ENCODE measurements around the gene FBXO38.

DNA sequence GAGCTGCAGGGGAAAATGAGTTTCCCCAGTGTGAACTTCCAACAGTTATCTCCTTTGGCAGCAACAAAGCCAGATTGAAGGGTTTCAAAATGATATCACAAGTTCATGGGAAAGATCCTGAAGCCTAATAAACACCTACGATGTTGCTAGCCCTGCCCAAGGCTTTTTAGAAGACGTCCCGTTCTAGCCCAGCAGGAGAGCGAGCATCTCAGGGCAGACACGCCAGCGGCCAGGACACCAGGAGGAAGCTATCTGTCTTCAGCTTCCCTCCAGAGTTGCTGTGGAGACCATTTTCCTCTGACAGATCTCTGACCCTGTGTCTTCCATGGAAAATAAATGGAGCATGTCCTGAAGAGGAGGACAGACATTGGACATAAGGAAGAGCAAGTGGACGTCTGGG is 98.4 kb downstream of the FBXO38 start:
- TF ChIP-seq, protein P1, sequence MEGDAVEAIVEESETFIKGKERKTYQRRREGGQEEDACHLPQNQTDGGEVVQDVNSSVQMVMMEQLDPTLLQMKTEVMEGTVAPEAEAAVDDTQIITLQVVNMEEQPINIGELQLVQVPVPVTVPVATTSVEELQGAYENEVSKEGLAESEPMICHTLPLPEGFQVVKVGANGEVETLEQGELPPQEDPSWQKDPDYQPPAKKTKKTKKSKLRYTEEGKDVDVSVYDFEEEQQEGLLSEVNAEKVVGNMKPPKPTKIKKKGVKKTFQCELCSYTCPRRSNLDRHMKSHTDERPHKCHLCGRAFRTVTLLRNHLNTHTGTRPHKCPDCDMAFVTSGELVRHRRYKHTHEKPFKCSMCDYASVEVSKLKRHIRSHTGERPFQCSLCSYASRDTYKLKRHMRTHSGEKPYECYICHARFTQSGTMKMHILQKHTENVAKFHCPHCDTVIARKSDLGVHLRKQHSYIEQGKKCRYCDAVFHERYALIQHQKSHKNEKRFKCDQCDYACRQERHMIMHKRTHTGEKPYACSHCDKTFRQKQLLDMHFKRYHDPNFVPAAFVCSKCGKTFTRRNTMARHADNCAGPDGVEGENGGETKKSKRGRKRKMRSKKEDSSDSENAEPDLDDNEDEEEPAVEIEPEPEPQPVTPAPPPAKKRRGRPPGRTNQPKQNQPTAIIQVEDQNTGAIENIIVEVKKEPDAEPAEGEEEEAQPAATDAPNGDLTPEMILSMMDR (IDR thresholded peaks at IDR 0.05) = no peak
- no peak for TF ChIP-seq EP300 (IDR thresholded peaks at IDR 0.05)
- TF ChIP-seq POLR2A (IDR thresholded peaks at IDR 0.05; ENCODE audit: low read depth) = no peak

Data from esophagus muscularis mucosa (tissue), 4 donors.